NCI-H1930 (cell line): ENCODE data around the gene TNNI2.

Experiments used
- DNase-seq, 2 experiments: peaks; one replicate each; lab custom pipeline; 2025; lab: John Stamatoyannopoulos, UW

TNNI2 gene

GRCh38 chr11:1847006-1847735 is 8.4 kb downstream of the TNNI2 start:
- DNase-seq, result no peak

- no peak for DNase-seq
Measured at GRCh38 chr11:1847926-1848639, 9.3 kb downstream of the TNNI2 start.

GRCh38 chr11:1848640-1849430 is 10.1 kb downstream of the TNNI2 start:
- DNase-seq, result no peak

GRCh38 chr11:1851468-1852180 is 12.8 kb downstream of the TNNI2 start:
- no peak for DNase-seq

DNA sequence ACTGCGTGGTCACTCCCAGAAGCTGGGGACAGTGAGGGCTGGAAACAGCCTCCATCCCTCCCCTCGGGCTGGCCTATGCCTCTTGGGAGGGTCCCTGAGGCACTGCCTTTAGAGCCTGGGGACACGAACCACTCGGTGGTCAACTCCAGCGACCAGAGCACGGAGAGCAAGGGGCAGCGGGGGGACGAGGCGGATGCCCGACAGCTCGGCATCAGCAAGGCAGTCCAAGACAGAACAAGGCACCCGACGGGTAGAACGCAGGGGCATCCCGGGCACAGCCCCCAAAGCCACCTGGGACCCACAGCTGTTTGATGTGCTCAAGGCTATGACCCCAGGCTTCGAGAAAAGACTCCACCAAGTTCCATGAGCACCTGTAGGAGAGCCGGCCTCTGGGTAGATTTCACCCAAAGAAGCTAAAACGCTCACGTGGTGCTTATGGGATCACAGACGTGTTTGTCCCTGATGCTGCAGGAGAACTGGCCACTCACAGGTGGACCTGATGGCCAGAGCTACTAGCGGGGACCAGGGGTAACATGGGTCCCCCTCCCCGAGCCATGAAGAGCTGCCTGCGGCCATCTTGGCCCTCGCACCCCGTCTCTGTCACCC is 13.6 kb downstream of the TNNI2 start:
- no peak for DNase-seq

GRCh38 chr11:1852877-1853276 is 14.1 kb downstream of the TNNI2 start, which contains the start of gene LSP1:
Gene LSP1, plus strand, starts transcription at chr11:1853084. Its CDS starts 61 bp downstream, at chr11:1853145.
- no peak for DNase-seq

GRCh38 chr11:1853376-1854131 is 14.8 kb downstream of the TNNI2 start:
- DNase-seq, result no peak

- DNase-seq, result no peak
Measured at GRCh38 chr11:1854132-1854948, 15.6 kb downstream of the TNNI2 start.

GRCh38 chr11:1854949-1855885 is 16.4 kb downstream of the TNNI2 start:
- no peak for DNase-seq

DNA sequence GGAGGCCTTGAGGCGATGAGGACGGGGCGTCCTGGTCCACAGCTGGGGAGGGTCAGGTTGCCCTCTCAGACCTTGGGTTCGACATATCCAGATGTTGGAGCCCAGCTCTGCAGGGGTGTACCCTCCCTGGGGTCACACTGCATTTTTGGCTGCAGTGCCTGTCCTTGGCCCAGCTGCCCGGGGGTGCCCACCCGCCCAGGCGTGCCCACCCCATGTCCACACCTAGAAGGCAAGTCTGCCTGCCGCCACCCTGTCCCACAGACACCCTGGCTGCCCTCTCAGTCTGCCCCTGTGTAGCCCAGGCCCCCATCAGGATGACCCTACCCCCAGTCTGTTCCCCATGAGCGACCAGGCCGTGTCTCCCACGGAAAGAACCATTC is 17.1 kb downstream of the TNNI2 start:
- DNase-seq, result no peak

GRCh38 chr11:1856306-1857005 is 17.7 kb downstream of the TNNI2 start:
- DNase-seq, result no peak

GRCh38 chr11:1857064-1857463 is 18.3 kb downstream of the TNNI2 start:
- DNase-seq, result no peak

DNA sequence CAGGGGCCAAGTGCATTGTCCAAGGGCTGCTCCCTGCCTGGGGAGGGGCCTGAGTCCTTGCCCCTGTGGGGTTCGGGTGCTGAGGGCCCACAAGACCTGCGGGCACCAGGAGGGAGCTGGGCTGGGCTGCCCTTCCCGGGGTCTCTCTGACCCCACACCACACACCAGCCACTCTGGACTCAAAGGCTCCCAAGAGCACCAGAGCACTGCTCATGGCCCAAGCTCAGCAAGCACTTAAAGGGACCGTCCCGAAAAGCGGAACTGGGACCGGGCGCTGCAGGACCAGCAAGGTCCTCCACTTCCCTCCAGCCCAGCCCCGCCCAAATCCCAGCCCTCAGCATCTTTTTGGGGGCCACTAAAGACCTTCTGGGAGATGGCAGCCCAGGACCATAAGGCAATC is 19.4 kb downstream of the TNNI2 start:
- DNase-seq, result no peak

GRCh38 chr11:1858576-1858975 is 19.8 kb downstream of the TNNI2 start:
- no peak for DNase-seq

GRCh38 chr11:1859004-1859403 is 20.2 kb downstream of the TNNI2 start:
- DNase-seq, result no peak

DNA sequence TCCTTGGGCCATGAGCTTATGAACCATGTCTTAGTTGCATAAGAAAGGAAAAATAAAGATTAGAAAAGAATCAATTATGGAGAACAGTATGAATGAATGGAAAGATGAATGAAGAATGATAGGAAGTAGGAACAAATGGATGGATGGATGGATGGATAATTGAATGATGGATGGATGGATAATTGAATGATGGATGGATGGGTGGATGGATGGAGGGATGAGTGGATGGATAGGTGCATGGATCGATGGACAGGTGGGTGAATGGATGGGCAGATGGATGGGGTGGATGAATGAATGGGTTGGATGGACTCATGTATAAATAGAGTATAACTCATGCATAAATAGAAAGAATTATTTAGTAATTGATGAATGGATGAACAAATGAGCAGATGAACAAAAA is 21.3 kb downstream of the TNNI2 start:
- no peak for DNase-seq

GRCh38 chr11:1861435-1862411 is 22.9 kb downstream of the TNNI2 start:
- DNase-seq, result no peak
